ENCODE measurements around the gene ZNF469. TPM values are rescaled to one million over a fixed set of nuclear protein-coding genes. Genes with fewer than 3 reads are reported as not detected.

Gene ZNF469
- total RNA-seq, 1 experiment from 2014 or later, result 3.2 TPM

GRCh38 chr16:88419790-88420189 is 37.0 kb downstream of the ZNF469 start:
- TF ChIP-seq CDX4 (CRISPR knock-in tag; IDR thresholded peaks at IDR 0.05; ENCODE audit: borderline replicate concordance) (no peak), STAT6 (CRISPR knock-in tag; conservative IDR thresholded peaks at IDR 0.05; ENCODE audit: low read depth) (no peak), MLX (CRISPR knock-in tag; IDR thresholded peaks at IDR 0.05) (no peak), EMX1 (CRISPR knock-in tag; IDR thresholded peaks at IDR 0.05) (no peak), ZNF281 (CRISPR knock-in tag; IDR thresholded peaks at IDR 0.05) (no peak)
- Mint-ChIP-seq H3K9me3 (no peaks in the 10 kb centered on the region), H3K4me3 (no peak overlapping the region), H3K4me1 (no peaks in the 10 kb centered on the region), H3K27ac (no peak overlapping the region), H3K27me3 (ENCODE audit: low read depth) (no peaks in the 10 kb centered on the region; the same call in 1 of the 2 replicates), H3K36me3 (no peaks in the 10 kb centered on the region)
- CTCF ChIA-PET, result interaction anchor here (1.8 kb wide), 1 partner anchor 18 kb away, joined by 8 read pairs; no protein-coding TSS in a partner anchor
- DNase-seq (ENCODE audit: low spot score) (no peak), ATAC-seq (no peak)
- POLR2A ChIA-PET, result interaction anchor here (0.7 kb wide), 1 partner anchor 1302 kb away, joined by 3 read pairs; no protein-coding TSS in a partner anchor

GRCh38 chr16:88420496-88420895 is 37.7 kb downstream of the ZNF469 start:
- ATAC-seq, result no peak
- H3K27me3 Mint-ChIP-seq (ENCODE audit: low read depth), result no peaks in the 10 kb centered on the region; the same call in 1 of the 2 replicates
- H3K36me3 Mint-ChIP-seq, result no peaks in the 10 kb centered on the region
- TF ChIP-seq PRRX2 (CRISPR knock-in tag; IDR thresholded peaks at IDR 0.05) (no peak), TEAD4 (CRISPR knock-in tag; IDR thresholded peaks at IDR 0.05) (no peak), ZNF512 (CRISPR knock-in tag; IDR thresholded peaks at IDR 0.05; ENCODE audit: borderline replicate concordance) (no peak)
- ChIA-PET CTCF (interaction anchor here (1.8 kb wide), 1 partner anchor 17 kb away, joined by 8 read pairs; no protein-coding TSS in a partner anchor), POLR2A (no interaction called here)
- H3K27ac Mint-ChIP-seq, result no peak overlapping the region
- H3K4me3 Mint-ChIP-seq, result no peak overlapping the region
- H3K4me1 Mint-ChIP-seq, result no peaks in the 10 kb centered on the region
- DNase-seq (ENCODE audit: low spot score), result no peak
- H3K9me3 Mint-ChIP-seq, result no peaks in the 10 kb centered on the region

- Mint-ChIP-seq H3K4me3 (no peak overlapping the region), H3K27me3 (ENCODE audit: low read depth) (no peaks in the 10 kb centered on the region; the same call in 1 of the 2 replicates), H3K27ac (no peak overlapping the region), H3K4me1 (no peaks in the 10 kb centered on the region), H3K9me3 (no peaks in the 10 kb centered on the region), H3K36me3 (no peaks in the 10 kb centered on the region)
- TF ChIP-seq PRRX2 (CRISPR knock-in tag; IDR thresholded peaks at IDR 0.05) (no peak), MAX (CRISPR knock-in tag; IDR thresholded peaks at IDR 0.05) (no peak)
- ATAC-seq (no peak), DNase-seq (ENCODE audit: low spot score) (no peak)
- ChIA-PET POLR2A (no interaction called here), CTCF (no interaction called here)
These were observed 38.5 kb downstream of the ZNF469 start for GRCh38 chr16:88421301-88421700.

Measured in WTC11 (cell line).